Neural crest cell (in vitro differentiated cells): ENCODE data around the gene MAP3K7CL. TPM values are rescaled to one million over a fixed set of nuclear protein-coding genes. Genes with fewer than 3 reads are reported as not detected.

Experiments used
- DNase-seq: peaks from one replicate; pipeline ENCODE4 v3.0.0; 2021; ENCODE audit warnings: low read depth, mixed read lengths, low spot score
- H3K27ac Mint-ChIP-seq: one replicate; pipeline ENCODE4 v1.8.0; 2021; ENCODE audit warnings: mild to moderate bottlenecking, mixed read lengths; ENCODE audit not compliant: unreplicated experiment
- H3K27me3 Mint-ChIP-seq: 2 replicates; pipeline ENCODE4 v1.8.0; 2021; ENCODE audit warnings: low read depth, mild to moderate bottlenecking, mixed read lengths
- H3K36me3 Mint-ChIP-seq: 2 replicates; pipeline ENCODE4 v1.8.0; 2021; ENCODE audit warnings: low read depth, mild to moderate bottlenecking, mixed read lengths
- H3K4me1 Mint-ChIP-seq: 2 replicates; pipeline ENCODE4 v1.8.0; 2021; ENCODE audit warnings: mixed read lengths
- H3K4me3 Mint-ChIP-seq: one replicate; pipeline ENCODE4 v1.8.0; 2021; ENCODE audit warnings: mild to moderate bottlenecking, mixed read lengths
- H3K9me3 Mint-ChIP-seq: 2 replicates; pipeline ENCODE4 v1.8.0; 2021; ENCODE audit warnings: mixed read lengths
- total RNA-seq: library from RNA; stranded (reverse); gene quantifications from 2 replicates; pipeline ENCODE4 v1.2.1, GENCODE V29; 2021
- TF ChIP-seq, protein P1 (sequence below): fragments of 200-600 bp; sonication (generic); conservative IDR thresholded peaks from 2 replicates; pipeline ENCODE4 v1.5.0; 2021; ENCODE audit warnings: antibody characterized with exemption, mild to moderate bottlenecking

The MAP3K7CL gene
- total RNA-seq, 1 donor from 2014 or later, result not detected

DNA sequence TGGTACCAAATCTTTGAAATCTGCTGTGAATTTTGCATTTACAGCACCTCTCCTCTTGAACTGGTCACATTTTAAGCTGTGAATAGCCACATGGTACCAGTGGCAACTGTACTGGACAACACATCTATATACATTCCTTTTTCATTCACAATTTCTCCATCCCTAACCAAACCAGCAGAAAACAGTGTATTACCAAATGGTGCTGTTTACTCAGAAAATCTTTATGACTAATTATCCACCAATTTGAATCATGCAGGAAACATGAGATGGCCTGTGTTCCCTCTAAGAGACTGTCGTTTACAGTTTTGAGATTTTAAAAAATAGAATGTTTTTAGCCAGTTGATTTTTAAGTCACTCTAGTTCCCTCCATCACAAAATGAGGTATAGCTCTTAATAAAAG, 39.4 kb upstream of the MAP3K7CL start:
- no peak for DNase-seq
- peaks cover 11% of the 10 kb centered on the region for H3K4me1 Mint-ChIP-seq
- no peak overlapping the region for H3K27ac Mint-ChIP-seq
- TF ChIP-seq, protein P1, sequence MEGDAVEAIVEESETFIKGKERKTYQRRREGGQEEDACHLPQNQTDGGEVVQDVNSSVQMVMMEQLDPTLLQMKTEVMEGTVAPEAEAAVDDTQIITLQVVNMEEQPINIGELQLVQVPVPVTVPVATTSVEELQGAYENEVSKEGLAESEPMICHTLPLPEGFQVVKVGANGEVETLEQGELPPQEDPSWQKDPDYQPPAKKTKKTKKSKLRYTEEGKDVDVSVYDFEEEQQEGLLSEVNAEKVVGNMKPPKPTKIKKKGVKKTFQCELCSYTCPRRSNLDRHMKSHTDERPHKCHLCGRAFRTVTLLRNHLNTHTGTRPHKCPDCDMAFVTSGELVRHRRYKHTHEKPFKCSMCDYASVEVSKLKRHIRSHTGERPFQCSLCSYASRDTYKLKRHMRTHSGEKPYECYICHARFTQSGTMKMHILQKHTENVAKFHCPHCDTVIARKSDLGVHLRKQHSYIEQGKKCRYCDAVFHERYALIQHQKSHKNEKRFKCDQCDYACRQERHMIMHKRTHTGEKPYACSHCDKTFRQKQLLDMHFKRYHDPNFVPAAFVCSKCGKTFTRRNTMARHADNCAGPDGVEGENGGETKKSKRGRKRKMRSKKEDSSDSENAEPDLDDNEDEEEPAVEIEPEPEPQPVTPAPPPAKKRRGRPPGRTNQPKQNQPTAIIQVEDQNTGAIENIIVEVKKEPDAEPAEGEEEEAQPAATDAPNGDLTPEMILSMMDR, result no peak
- H3K36me3 Mint-ChIP-seq, result no peaks in the 10 kb centered on the region
- H3K4me3 Mint-ChIP-seq, result no peak overlapping the region
- H3K9me3 Mint-ChIP-seq, result no peaks in the 10 kb centered on the region
- H3K27me3 Mint-ChIP-seq, result peaks cover 5% of the 10 kb centered on the region

DNA sequence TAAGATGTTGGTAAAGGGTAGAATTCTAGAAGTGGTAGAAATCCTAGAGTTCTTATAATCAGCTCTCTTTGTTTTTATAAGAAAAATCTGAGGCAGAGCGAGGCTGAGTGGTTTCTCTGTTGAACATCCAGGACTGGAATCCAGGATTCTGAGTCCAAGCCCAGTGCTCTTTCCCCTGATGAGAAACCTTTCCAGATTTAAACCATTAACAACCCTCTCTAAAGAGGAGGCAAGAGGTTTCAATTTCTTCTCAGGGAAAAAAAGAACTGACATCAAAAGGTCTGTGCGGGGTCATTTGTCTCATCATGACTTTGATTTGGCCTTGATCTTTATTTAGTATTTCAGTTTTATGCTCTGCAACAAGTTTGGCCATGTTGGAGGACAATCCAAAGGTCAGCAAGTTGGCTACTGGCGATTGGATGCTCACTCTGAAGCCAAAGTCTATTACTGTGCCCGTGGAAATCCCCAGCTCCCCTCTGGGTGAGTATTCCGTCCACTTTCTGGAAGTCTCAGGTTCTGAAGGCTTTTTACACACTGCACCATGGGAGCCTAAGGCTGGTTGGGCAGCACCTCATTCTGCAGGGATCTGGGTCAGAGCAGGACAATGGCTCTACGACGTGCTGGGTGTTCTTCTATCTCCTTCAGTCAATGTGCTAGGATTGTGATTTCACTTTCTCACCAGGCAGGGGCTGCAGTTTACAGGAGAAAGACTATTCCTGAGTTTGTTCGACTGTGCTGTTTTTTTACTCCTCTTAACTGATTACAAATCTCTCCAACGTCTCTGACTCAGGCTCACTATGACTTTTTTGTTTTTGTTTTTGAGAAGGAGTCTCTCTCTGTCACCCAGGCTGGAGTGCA, 38.1 kb upstream of the MAP3K7CL start:
- Mint-ChIP-seq H3K4me1 (peaks cover 11% of the 10 kb centered on the region), H3K4me3 (no peak overlapping the region), H3K36me3 (no peaks in the 10 kb centered on the region), H3K9me3 (no peaks in the 10 kb centered on the region), H3K27ac (no peak overlapping the region), H3K27me3 (no peaks in the 10 kb centered on the region)
- TF ChIP-seq, protein P1, result no peak
- DNase-seq, result no peak

GRCh38 chr21:29096218-29097015, 34.0 kb upstream of the MAP3K7CL start:
- TF ChIP-seq, protein P1, result no peak
- H3K27me3 Mint-ChIP-seq, result no peaks in the 10 kb centered on the region
- H3K4me1 Mint-ChIP-seq, result peaks cover 10% of the 10 kb centered on the region
- peaks cover 2% of the 10 kb centered on the region for H3K9me3 Mint-ChIP-seq
- no peak overlapping the region for H3K27ac Mint-ChIP-seq
- no peak for DNase-seq
- H3K36me3 Mint-ChIP-seq, result no peaks in the 10 kb centered on the region
- no peak overlapping the region for H3K4me3 Mint-ChIP-seq

GRCh38 chr21:29098156-29098555, 32.3 kb upstream of the MAP3K7CL start:
- H3K27me3 Mint-ChIP-seq, result no peaks in the 10 kb centered on the region
- TF ChIP-seq, protein P1, result no peak
- H3K4me1 Mint-ChIP-seq, result peaks cover 10% of the 10 kb centered on the region
- H3K27ac Mint-ChIP-seq, result no peak overlapping the region
- H3K36me3 Mint-ChIP-seq, result no peaks in the 10 kb centered on the region
- no peak overlapping the region for H3K4me3 Mint-ChIP-seq
- peaks cover 2% of the 10 kb centered on the region for H3K9me3 Mint-ChIP-seq
- no peak for DNase-seq

DNA sequence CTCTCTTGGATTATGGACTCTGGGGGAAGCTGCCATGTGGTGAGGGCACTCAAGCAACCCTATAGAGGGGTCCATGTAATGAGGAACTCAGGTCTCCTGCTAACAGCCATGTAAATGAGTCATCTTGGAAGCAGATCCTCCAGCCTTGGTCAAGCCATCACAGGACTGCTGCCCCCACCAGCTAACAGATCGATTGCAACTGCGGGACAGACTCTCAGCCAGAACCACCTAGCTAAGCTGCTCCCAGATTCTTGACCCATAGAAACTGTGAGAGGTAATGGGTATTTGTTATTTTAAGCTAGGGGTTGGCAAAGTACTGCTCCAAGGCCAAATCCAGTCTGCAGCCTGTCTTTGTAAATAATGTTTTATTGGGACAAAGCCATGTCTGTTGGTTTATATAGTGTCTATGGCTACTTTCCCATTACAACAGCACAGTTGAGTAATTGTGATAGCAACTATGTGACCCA, 27.6 kb upstream of the MAP3K7CL start:
- no peak for DNase-seq
- no peaks in the 10 kb centered on the region for H3K27me3 Mint-ChIP-seq
- TF ChIP-seq, protein P1, result no peak
- H3K36me3 Mint-ChIP-seq, result no peaks in the 10 kb centered on the region
- no peak overlapping the region for H3K4me3 Mint-ChIP-seq
- no peak overlapping the region for H3K27ac Mint-ChIP-seq
- H3K4me1 Mint-ChIP-seq, result peaks cover 4% of the 10 kb centered on the region
- H3K9me3 Mint-ChIP-seq, result peaks cover 2% of the 10 kb centered on the region
